HepG2 (cell line): Measurements from ENCODE around the gene GUCA2B.

Source experiments
- ARNT ChIP-seq: fragments of 450-650 bp; IDR thresholded peaks from 2 replicates; pipeline ENCODE4 v1.6.1; 2017
- CTCF ChIP-seq: sonication (generic); formaldehyde crosslinking; IDR thresholded peaks from 2 replicates; pipeline ENCODE4 v1.5.0; 2020; ENCODE audit warnings: mild to moderate bottlenecking, missing genetic modification reagents, moderate library complexity
- E2F1 ChIP-seq: sonication (generic); formaldehyde crosslinking; IDR thresholded peaks from 2 replicates; pipeline ENCODE4 v1.5.0; 2020; ENCODE audit warnings: missing genetic modification reagents
- EZH2 ChIP-seq: conservative IDR thresholded peaks from 2 replicates; pipeline ENCODE4 v1.6.1; 2012; ENCODE audit warnings: mild to moderate bottlenecking, low read depth, low read length, moderate library complexity
- FOXK2 ChIP-seq: fragments of 450-650 bp; IDR thresholded peaks from 2 replicates; pipeline ENCODE4 v1.6.1; 2016
- MZF1 ChIP-seq: sonication (generic); formaldehyde crosslinking; IDR thresholded peaks from 2 replicates; pipeline ENCODE4 v1.8.1; 2023; ENCODE audit warnings: mild to moderate bottlenecking, missing genetic modification reagents, borderline replicate concordance
- NR2F6 ChIP-seq, 2 experiments: IDR thresholded peaks; 2 replicates each; pipeline ENCODE4 v1.6.1; 2016; ENCODE audit warnings: antibody characterized with exemption in 1 of 2, mild to moderate bottlenecking in 1 of 2
- SATB2 ChIP-seq: sonication (generic); formaldehyde crosslinking; IDR thresholded peaks from 2 replicates; pipeline ENCODE4 v1.5.0; 2020; ENCODE audit warnings: missing genetic modification reagents
- TBL1XR1 ChIP-seq: fragments of 150-350 bp; IDR thresholded peaks from 2 replicates; pipeline ENCODE4 v1.6.1; 2014; ENCODE audit warnings: borderline replicate concordance, low read length; ENCODE audit not compliant: partially characterized antibody
- ZBTB4 ChIP-seq: sonication (generic); formaldehyde crosslinking; IDR thresholded peaks from 2 replicates; pipeline ENCODE4 v1.4.0; 2020; ENCODE audit warnings: missing genetic modification reagents, mild to moderate bottlenecking, borderline replicate concordance
- ZBTB49 ChIP-seq: sonication (generic); formaldehyde crosslinking; IDR thresholded peaks from 2 replicates; pipeline ENCODE4 v1.4.0; 2020; ENCODE audit warnings: missing genetic modification reagents, borderline replicate concordance
- ZNF224 ChIP-seq: sonication (generic); formaldehyde crosslinking; IDR thresholded peaks from 2 replicates; pipeline ENCODE4 v1.5.0; 2020; ENCODE audit warnings: mild to moderate bottlenecking, missing genetic modification reagents
- ZNF263 ChIP-seq: sonication (generic); formaldehyde crosslinking; IDR thresholded peaks from 2 replicates; pipeline ENCODE4 v1.4.0; 2020; ENCODE audit warnings: missing genetic modification reagents
- ZNF446 ChIP-seq: sonication (generic); formaldehyde crosslinking; IDR thresholded peaks from 2 replicates; pipeline ENCODE4 v1.5.0; 2020; ENCODE audit warnings: mild to moderate bottlenecking, missing genetic modification reagents

GRCh38 chr1:42192106-42192505 lies 38.9 kb downstream of the GUCA2B start:
- TF ChIP-seq SATB2 (CRISPR knock-in tag): no peak
- no peak for TF ChIP-seq EZH2
- no peak for TF ChIP-seq ZBTB4 (CRISPR knock-in tag)
- TF ChIP-seq ZNF446 (CRISPR knock-in tag): no peak
- TF ChIP-seq ZNF263 (CRISPR knock-in tag): no peak
- TF ChIP-seq NR2F6 (IDR thresholded peaks at IDR 0.05): no peak
- no peak for TF ChIP-seq NR2F6 (CRISPR knock-in tag; IDR thresholded peaks at IDR 0.05)
- TF ChIP-seq MZF1 (CRISPR knock-in tag): no peak
- TF ChIP-seq ARNT: no peak
- no peak for TF ChIP-seq ZNF224 (CRISPR knock-in tag)
- no peak for TF ChIP-seq CTCF (CRISPR knock-in tag)
- TF ChIP-seq ZBTB49 (CRISPR knock-in tag): no peak
- TF ChIP-seq E2F1: no peak
- TF ChIP-seq TBL1XR1: no peak
- TF ChIP-seq FOXK2: no peak
